Measurements from ENCODE around the gene CCDC59.

The CCDC59 gene

GRCh38 chr12:82319276-82319675, 38.9 kb downstream of the CCDC59 start:
- no peaks in the 10 kb centered on the region for H3K4me1 ChIP-seq (ENCODE audit: control insufficient read depth, insufficient read depth, low read length)
- no peak for TF ChIP-seq ZNF768 (tag by site-specific recombination; IDR thresholded peaks at IDR 0.05)
- no peak for TF ChIP-seq ZNF423 (tag by site-specific recombination; IDR thresholded peaks at IDR 0.05)
- TF ChIP-seq ZNF174 (tag by site-specific recombination; IDR thresholded peaks at IDR 0.05): no peak
- TF ChIP-seq ZNF658 (tag by site-specific recombination; IDR thresholded peaks at IDR 0.05): no peak
- no peak for TF ChIP-seq FEZF1 (tag by site-specific recombination; IDR thresholded peaks at IDR 0.05)
- no peak for TF ChIP-seq ZNF341 (tag by site-specific recombination; IDR thresholded peaks at IDR 0.05; ENCODE audit: low read depth)
- TF ChIP-seq ZNF544 (tag by site-specific recombination; IDR thresholded peaks at IDR 0.05): no peak
- no peak for TF ChIP-seq ZNF23 (tag by site-specific recombination; IDR thresholded peaks at IDR 0.05; ENCODE audit: borderline replicate concordance)
- no peak for TF ChIP-seq ZNF19 (tag by site-specific recombination; IDR thresholded peaks at IDR 0.05; ENCODE audit: low read depth)
- no peak for TF ChIP-seq ZNF394 (tag by site-specific recombination; IDR thresholded peaks at IDR 0.05; ENCODE audit: borderline replicate concordance)
- no peak overlapping the region for H3K27ac ChIP-seq (ENCODE audit: extremely low read depth, low read depth, low read length)
- H3K36me3 ChIP-seq (ENCODE audit: control insufficient read depth in 2 of 2, insufficient read depth in 1 of 2, low read length in 2 of 2): no peaks in the 10 kb centered on the region
- no peaks in the 10 kb centered on the region for H3K9me3 ChIP-seq (ENCODE audit: control insufficient read depth, insufficient read depth, low read depth, low read length)
- POLR2A ChIA-PET: no interaction called here
- H3K4me3 ChIP-seq (ENCODE audit: low read depth, low read length): no peak overlapping the region
- CTCF ChIA-PET: no interaction called here

- H3K36me3 ChIP-seq (ENCODE audit: control insufficient read depth in 2 of 2, insufficient read depth in 1 of 2, low read length in 2 of 2): no peaks in the 10 kb centered on the region
- H3K9me3 ChIP-seq (ENCODE audit: control insufficient read depth, insufficient read depth, low read depth, low read length): no peaks in the 10 kb centered on the region
- no peaks in the 10 kb centered on the region for H3K4me1 ChIP-seq (ENCODE audit: control insufficient read depth, insufficient read depth, low read length)
- POLR2A ChIA-PET: no interaction called here
- H3K4me3 ChIP-seq (ENCODE audit: low read depth, low read length): no peak overlapping the region
- CTCF ChIA-PET: no interaction called here
- H3K27ac ChIP-seq (ENCODE audit: extremely low read depth, low read depth, low read length): no peak overlapping the region
- no peak for TF ChIP-seq ZNF791 (tag by site-specific recombination; IDR thresholded peaks at IDR 0.05)
- no peak for TF ChIP-seq INSM2 (tag by site-specific recombination; IDR thresholded peaks at IDR 0.05)
- no peak for TF ChIP-seq ZNF518A (tag by site-specific recombination; conservative IDR thresholded peaks at IDR 0.05; ENCODE audit: low read depth)
- TF ChIP-seq ZNF324 (tag by site-specific recombination; IDR thresholded peaks at IDR 0.05): no peak
- TF ChIP-seq ZNF837 (tag by site-specific recombination; IDR thresholded peaks at IDR 0.05): no peak
- no peak for TF ChIP-seq ZNF692 (tag by site-specific recombination; IDR thresholded peaks at IDR 0.05)
- no peak for TF ChIP-seq HOXD13 (CRISPR knock-in tag; IDR thresholded peaks at IDR 0.05; ENCODE audit: borderline replicate concordance)
- no peak for TF ChIP-seq PRDM10 (tag by site-specific recombination; IDR thresholded peaks at IDR 0.05)
- no peak for TF ChIP-seq MEIS1 (CRISPR knock-in tag; IDR thresholded peaks at IDR 0.05; ENCODE audit: borderline replicate concordance)
- no peak for TF ChIP-seq ZNF366 (tag by site-specific recombination; conservative IDR thresholded peaks at IDR 0.05)
- TF ChIP-seq ZNF24 (tag by site-specific recombination; IDR thresholded peaks at IDR 0.05): no peak
- no peak for TF ChIP-seq ZNF16 (tag by site-specific recombination; IDR thresholded peaks at IDR 0.05; ENCODE audit: low read depth)
- no peak for TF ChIP-seq ZSCAN18 (tag by site-specific recombination; IDR thresholded peaks at IDR 0.05)
Measured at GRCh38 chr12:82314406-82314892, 43.7 kb downstream of the CCDC59 start.
